Activated T-cell treated with anti-CD3 and anti-CD28 coated beads, Interleukin-2, amount 50 U/mL, for 48 hours (primary cell): ENCODE results near the gene NFIB.

Source experiments
- DNase-seq, 2 experiments: peaks; one replicate each; pipeline ENCODE4 v3.0.0-alpha.2; 2020

The NFIB gene

GRCh38 chr9:14209399-14210345 lies 104.3 kb downstream of the NFIB start:
- DNase-seq: no peak

DNA sequence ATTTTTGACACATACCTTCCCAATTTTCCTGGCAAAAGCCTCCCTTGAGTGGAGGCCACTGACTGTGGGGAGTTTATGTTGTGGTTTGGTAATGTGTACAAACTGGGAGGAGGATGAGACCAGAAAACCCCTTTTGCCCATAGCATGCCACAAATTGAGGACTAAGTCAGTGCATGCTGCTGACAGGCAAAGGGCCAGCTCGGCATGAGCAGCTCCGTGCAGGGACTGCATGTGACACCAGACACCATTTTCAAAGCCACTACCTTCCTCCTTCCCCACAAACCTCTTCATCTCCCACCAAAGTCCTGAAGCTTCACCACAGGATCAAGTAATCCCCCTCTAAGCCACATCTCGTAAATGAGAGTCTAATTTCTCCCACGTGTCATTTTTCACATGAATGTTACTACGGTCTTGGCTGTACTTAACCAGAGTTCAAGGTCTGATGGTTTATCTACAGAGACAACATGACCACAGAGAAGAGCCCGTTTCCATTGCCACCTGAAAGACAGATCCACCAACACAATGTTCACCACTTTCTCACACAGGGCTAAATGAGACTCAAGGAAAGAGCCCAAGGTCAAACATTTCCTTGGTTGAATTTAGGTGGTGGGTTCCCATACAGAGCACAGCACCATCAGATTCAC lies 106.5 kb downstream of the NFIB start:
- no peak for DNase-seq

GRCh38 chr9:14205463-14205862 lies 108.5 kb downstream of the NFIB start:
- DNase-seq: no peak

DNA sequence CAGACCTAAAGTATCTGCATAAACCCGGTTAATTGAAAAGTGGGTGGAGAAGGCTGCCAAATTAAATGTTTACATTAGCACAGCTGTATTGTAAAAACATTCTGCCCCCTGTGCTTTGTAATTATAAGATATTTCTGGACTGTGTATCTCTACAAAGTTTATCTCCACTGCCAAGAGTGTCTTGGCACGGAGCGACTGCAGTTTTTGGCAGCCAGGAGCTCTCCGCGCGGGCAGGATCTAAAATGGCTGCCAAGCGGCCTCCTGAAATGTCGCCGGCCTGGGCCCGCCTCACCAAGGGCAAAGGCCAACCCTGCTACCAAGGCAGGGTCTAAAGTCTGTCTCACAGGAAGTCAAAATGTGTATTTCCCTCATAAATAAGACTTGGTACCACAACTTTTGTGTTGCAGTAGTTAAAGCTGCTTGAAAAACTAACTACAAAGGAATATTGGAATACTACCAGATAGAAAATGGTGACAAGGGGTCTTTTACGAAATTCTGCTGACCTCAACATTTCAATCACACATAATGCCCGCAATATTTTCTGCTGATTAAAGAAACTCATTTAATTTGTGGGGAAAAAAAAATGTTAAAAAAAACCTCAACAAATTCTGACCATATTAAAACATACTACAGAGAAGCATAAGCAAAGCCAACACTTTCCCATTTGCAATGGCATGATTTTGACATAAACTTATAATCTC lies 110.4 kb downstream of the NFIB start:
- DNase-seq: no peak

DNA sequence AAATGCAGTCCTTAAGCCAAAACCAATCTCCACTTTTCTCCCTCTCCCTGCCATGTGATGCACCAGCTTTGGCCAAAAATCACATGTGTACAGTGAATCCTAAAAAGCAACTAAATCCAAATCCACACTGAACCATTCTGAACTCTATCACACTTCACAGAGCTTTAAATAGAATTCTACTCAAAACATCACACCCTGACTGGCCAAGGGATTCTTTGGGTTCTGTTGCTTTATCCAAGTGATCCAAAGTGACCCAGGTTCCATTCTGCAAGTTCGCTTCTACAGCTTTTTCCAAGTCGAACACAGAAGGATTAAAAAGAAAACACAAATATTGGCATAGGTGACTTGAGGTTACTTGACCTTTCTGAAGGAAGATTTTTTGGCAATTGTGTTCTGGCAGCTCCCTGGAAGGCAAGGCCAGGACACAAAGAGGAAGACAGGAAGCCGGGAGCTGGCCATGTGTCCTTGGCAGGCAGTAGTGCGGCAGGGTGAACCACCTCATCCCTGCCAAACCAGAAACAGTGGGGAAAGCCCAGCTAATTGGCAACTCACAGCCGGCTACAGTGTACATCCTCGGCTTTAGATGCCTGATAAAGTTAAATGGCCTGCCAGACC lies 115.0 kb downstream of the NFIB start:
- DNase-seq: no peak

GRCh38 chr9:14198047-14198840 lies 115.7 kb downstream of the NFIB start:
- DNase-seq: no peak

DNA sequence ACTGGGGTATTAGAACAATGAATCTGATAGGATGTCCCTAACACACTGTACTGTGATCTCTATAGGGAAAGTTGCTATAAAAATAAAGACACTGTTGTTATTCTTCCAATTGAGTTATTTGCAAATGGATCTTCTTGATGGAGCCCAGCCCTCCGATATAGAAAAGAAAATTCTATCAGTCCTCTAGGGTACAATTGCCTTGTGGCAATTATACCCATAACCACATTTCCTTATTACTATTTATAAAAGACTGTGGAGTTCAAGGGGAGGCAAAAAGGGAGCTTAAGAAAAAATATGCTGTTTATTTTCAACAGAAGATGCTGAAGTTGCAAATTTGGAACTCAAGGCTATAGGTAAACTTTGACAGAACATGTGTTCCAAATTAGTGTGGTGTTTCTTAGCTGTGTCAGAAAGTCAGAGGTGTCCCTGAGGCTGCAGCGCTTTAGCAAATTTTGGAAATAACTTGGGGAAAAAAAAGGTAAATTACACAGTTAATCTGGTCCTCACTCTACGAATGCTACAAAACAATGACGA lies 116.5 kb downstream of the NFIB start:
- no peak for DNase-seq

DNA sequence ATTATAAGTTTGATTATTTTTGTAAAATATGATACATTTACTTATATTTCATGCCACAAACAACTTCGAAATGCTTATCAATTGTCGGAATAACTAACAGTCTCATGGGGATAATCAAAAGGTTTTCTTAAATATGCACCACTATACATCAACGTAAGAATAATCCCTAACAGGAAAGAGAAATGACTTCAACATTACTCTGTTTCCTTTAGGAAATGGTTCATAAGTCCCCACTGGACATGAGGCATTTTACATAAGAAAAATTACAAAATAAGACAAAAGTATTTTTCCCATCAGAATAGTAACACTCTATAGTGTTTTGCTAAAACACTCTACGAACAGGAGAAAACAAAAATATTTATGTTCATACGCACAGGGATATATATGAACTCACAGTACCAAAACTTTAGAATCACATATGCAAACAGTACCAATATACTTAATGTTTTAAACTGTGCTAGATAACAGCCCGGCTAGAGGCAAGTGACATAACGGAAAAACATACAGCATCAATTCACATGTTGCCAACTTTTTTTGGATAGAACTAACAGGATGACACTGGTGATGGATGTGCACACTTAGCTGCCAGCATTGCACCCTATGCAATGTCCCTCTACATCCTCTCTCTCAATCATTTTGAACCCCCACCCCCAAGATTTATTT lies 120.5 kb downstream of the NFIB start:
- no peak for DNase-seq

GRCh38 chr9:14192556-14192955 lies 121.4 kb downstream of the NFIB start:
- no peak for DNase-seq

DNA sequence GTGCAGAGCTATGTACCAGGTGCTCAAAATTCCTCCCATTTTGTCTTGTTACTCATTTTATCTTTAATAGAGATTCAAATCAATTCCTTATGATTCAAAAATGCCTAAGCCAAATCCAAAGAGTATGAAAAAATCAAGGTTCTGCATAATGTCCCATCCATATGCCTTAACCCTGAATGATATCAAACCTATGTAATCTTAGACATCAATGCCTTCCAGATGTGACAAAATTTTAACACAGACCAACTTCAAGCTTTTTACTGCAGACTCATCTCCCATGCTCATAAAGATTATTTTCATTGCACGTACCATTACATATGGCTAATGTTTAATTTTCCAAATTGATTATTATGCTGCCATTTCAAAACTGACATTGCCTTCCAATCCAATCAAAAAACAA lies 122.4 kb downstream of the NFIB start:
- no peak for DNase-seq

DNA sequence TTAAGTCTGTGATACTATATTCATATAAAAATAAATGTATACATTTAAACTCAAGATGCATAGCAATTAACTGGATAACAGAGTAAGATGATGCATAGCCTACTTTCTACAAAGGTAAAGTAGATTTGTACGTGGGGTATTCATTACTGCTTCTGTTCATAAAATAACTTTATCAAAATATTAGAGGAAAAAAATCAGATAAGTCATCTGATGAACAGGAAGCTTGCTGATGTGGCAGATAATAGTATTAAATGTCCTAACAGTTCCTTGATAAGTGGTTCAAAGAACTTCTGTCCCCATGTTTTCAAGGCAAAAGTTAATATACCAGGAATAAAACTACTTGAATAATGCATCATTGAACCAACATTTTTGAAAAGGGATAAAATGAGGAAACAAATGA lies 123.7 kb downstream of the NFIB start:
- DNase-seq: no peak

- DNase-seq: no peak
These were observed 124.4 kb downstream of the NFIB start for GRCh38 chr9:14189578-14189977.

DNA sequence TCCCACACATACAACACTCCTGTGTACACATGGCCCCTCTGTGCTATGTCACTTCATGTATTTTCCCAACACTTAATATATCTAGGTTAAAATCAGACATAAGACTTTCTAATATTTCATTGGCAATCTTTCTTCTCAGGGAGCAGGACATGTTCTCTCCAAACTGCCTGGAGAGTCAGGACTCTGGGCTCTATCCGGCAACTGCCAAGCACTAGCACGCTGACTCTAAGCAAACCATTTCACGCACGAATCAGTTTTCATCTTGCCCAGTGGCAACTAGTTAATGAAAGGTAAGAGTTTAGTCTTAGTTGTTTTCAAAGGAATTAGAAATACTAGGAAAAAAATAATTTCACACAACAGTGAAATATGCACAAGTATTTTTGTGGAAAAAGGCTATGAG lies 124.8 kb downstream of the NFIB start:
- no peak for DNase-seq

- DNase-seq: no peak
These were observed 125.4 kb downstream of the NFIB start for GRCh38 chr9:14188538-14188937.

- no peak for DNase-seq
These were observed 125.9 kb downstream of the NFIB start for GRCh38 chr9:14188011-14188410.

GRCh38 chr9:14186096-14186495 lies 127.8 kb downstream of the NFIB start:
- no peak for DNase-seq

- no peak for DNase-seq
These were observed 128.9 kb downstream of the NFIB start for GRCh38 chr9:14185016-14185415.

DNA sequence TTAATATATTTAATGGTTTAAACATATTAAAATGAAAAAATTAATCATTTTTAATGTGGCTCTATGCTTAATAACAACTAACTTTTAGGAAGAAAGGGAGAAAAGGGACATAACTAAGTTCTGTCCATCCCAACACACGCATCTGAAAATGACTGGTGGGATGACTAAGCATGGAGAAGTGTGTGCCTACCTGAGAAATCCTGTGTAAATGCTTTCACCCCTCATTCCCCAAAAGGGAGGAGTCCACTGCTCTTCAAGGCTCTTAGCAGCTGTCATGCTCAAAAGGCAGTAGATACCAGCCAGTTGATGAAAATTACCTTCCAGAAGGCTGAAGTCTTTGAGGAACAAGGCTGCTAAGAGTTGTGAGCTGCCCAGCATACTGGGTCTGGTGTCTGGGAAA lies 130.9 kb downstream of the NFIB start:
- no peak for DNase-seq

DNA sequence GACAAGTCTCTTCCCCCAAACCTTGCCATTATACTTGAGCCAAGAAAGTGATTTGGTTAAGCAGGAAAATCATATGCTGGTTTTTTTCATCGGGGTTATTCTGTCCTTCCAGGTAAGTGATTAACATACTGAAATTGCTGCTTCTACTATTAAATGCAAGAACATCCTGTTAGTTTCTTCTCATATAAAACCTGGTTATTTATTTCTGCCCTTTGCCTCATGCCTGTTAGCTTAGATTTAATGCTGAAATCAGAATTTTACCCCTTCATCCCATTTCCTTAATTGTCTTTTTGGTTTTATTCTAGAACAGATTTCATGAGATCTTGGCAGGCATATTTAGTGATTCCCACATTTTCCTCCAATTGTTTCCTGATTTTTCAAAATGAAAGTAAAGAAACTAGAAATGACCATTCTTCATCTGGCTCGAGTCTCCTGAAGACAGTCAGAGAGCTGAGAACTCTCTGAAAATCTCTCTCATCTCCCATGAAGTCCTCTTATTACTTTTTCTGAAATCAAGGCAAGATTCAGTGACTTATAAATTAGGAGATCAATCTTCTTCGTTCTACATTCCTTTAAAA lies 132.9 kb downstream of the NFIB start:
- no peak for DNase-seq

DNA sequence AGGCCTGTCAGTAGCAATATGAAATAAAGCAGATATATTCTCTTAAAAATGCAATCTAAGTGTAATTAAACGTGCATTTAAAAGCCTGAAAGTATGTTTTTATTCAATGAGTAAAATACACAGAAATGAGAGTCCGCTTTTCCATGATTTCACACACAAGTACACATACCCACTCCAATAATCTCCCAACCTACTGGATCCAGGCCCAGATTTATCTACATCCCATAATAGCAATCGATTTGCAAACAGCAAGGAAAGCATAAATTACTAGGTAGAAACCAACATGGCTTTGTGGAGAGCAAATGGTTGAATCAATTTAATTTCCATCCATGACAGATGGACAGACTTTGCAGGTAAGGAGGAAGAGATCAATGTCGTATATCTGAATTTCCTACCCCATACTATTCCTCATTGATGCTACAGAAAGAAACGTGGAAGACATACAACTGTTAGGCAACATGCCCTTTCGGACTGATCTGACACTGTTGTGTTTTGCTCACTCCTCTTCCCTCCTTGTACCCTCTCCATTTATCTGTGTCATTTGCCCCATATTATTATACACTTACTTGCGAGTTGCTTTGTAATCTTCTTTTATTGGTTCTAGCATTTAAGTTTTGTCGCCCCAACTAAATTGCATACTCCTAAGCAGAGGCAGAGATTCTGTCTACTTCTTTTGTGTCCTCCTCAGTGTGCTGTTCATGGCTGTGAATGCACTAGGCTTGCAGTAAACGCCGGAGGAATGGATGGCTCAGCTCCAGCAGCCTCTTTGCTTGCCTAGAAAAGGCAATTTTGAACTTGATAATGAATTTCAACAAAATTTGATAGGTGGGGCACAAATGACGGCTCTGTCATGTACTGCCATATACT lies 133.6 kb downstream of the NFIB start:
- DNase-seq: no peak
